IMR-90 (cell line): ENCODE measurements around the gene TELO2. TPM values are rescaled to one million over a fixed set of nuclear protein-coding genes. Genes with fewer than 3 reads are reported as not detected.

Experiments used
- ATAC-seq: fragments of 200-7000 bp; cut with Tn5 transposase; 2 replicates; pipeline ENCODE4 v1.9.1; 2020; ENCODE audit warnings: low read depth, mild to moderate bottlenecking, moderate library complexity
- BruUV-seq: library from RNA; stranded (reverse); fragments of 400-500 nt; replicated peaks from 2 replicates; lab custom pipeline; 2021; lab: Mats Ljungman, UMichigan
- CTCF ChIA-PET: fragments of 300-600 bp; formaldehyde crosslinking; extraction: SDS; loops from one replicate; lab custom pipeline; 2021; ENCODE audit warnings: antibody characterized with exemption; lab: Yijun Ruan, JAX
- POLR2A ChIA-PET: fragments of 300-600 bp; sonication (Branson Sonifier 250); formaldehyde crosslinking; loops from one replicate; lab custom pipeline; 2022; ENCODE audit warnings: antibody characterized with exemption; ENCODE audit not compliant: unreplicated experiment; lab: Charles Lee
- DNase-seq: peaks from one replicate; pipeline ENCODE4 v3.0.0; 2013
- H2AFZ ChIP-seq: replicated peaks from 2 replicates; pipeline ENCODE3; 2013; ENCODE audit warnings: low read length, mild to moderate bottlenecking; ENCODE audit not compliant: poor library complexity
- H2AK5ac ChIP-seq: 2 replicates; pipeline ENCODE4 v1.6.1; 2013; ENCODE audit warnings: low read depth, low read length, inconsistent platforms
- H2AK9ac ChIP-seq: replicated peaks from 2 replicates; pipeline ENCODE3; 2013; ENCODE audit warnings: mild to moderate bottlenecking, low read depth, low read length, moderate library complexity; ENCODE audit not compliant: poor library complexity
- H2BK120ac ChIP-seq: 2 replicates; pipeline ENCODE4 v1.6.1; 2013; ENCODE audit warnings: low read depth, low read length, inconsistent platforms
- H2BK15ac ChIP-seq: 3 replicates; pipeline ENCODE4 v1.6.1; 2013; ENCODE audit warnings: low read depth, low read length, inconsistent platforms
- H2BK20ac ChIP-seq: 2 replicates; pipeline ENCODE4 v1.6.1; 2013; ENCODE audit warnings: low read depth, mild to moderate bottlenecking, inconsistent platforms, low read length, moderate library complexity
- H2BK5ac ChIP-seq: 2 replicates; pipeline ENCODE4 v1.6.1; 2013; ENCODE audit warnings: mild to moderate bottlenecking, low read depth, low read length, inconsistent platforms; ENCODE audit not compliant: poor library complexity, severe bottlenecking
- H3K14ac ChIP-seq: replicated peaks from 2 replicates; pipeline ENCODE4 v1.6.1; 2013; ENCODE audit warnings: low read depth, low read length, inconsistent platforms
- H3K18ac ChIP-seq: 2 replicates; pipeline ENCODE4 v1.6.1; 2013; ENCODE audit warnings: low read depth, low read length, control low read depth
- H3K23ac ChIP-seq: 2 replicates; pipeline ENCODE4 v1.6.1; 2013; ENCODE audit warnings: low read depth, low read length, inconsistent platforms
- H3K27ac ChIP-seq: 2 replicates; pipeline ENCODE4 v1.5.1; 2013; ENCODE audit warnings: mild to moderate bottlenecking, control low read depth, low read length; ENCODE audit not compliant: insufficient read depth
- H3K27me3 ChIP-seq: 2 replicates; pipeline ENCODE4 v1.6.1; 2013; ENCODE audit warnings: low read length; ENCODE audit not compliant: control insufficient read depth, insufficient read depth
- H3K36me3 ChIP-seq: 2 replicates; pipeline ENCODE4 v1.6.1; 2013; ENCODE audit warnings: low read length, mixed read lengths; ENCODE audit not compliant: control insufficient read depth, insufficient read depth
- H3K4ac ChIP-seq: 2 replicates; pipeline ENCODE4 v1.6.1; 2013; ENCODE audit warnings: low read depth, low read length, inconsistent platforms
- H3K4me1 ChIP-seq: 2 replicates; pipeline ENCODE4 v1.6.1; 2013; ENCODE audit warnings: low read length, mixed read lengths; ENCODE audit not compliant: control insufficient read depth, insufficient read depth
- H3K4me2 ChIP-seq: 2 replicates; pipeline ENCODE4 v1.6.1; 2013; ENCODE audit warnings: low read depth, mild to moderate bottlenecking, control low read depth, low read length, moderate library complexity
- H3K4me3 ChIP-seq: 2 replicates; pipeline ENCODE4 v1.5.1; 2013; ENCODE audit warnings: low read depth, mild to moderate bottlenecking, control low read depth, low read length, moderate library complexity; ENCODE audit not compliant: insufficient read depth
- H3K56ac ChIP-seq: 2 replicates; pipeline ENCODE4 v1.6.1; 2013; ENCODE audit warnings: low read length, inconsistent platforms; ENCODE audit not compliant: insufficient read depth; ENCODE audit errors: extremely low read depth
- H3K79me1 ChIP-seq, 2 experiments: 2 replicates each; pipeline ENCODE4 v1.6.1; 2013; ENCODE audit warnings: low read length in 2 of 2, inconsistent platforms in 1 of 2, low read depth in 1 of 2
- H3K9ac ChIP-seq: 2 replicates; pipeline ENCODE4 v1.6.1; 2013; ENCODE audit warnings: low read depth, low read length, control low read depth
- H3K9me1 ChIP-seq: 2 replicates; pipeline ENCODE4 v1.6.1; 2013; ENCODE audit warnings: low read length, inconsistent platforms; ENCODE audit not compliant: insufficient read depth
- H3K9me3 ChIP-seq: 2 replicates; pipeline ENCODE4 v1.6.1; 2013; ENCODE audit warnings: low read length; ENCODE audit not compliant: control insufficient read depth, insufficient read depth
- H4K20me1 ChIP-seq: 2 replicates; pipeline ENCODE4 v1.6.1; 2013; ENCODE audit warnings: low read length, inconsistent platforms; ENCODE audit not compliant: insufficient read depth
- H4K5ac ChIP-seq: 2 replicates; pipeline ENCODE4 v1.6.1; 2013; ENCODE audit warnings: mild to moderate bottlenecking, low read depth, low read length, control low read depth
- H4K8ac ChIP-seq, 2 experiments: 2 replicates each; pipeline ENCODE4 v1.6.1; 2013; ENCODE audit warnings: low read depth in 2 of 2, low read length in 2 of 2, control low read depth in 1 of 2, inconsistent platforms in 1 of 2
- H4K91ac ChIP-seq: 2 replicates; pipeline ENCODE4 v1.6.1; 2013; ENCODE audit warnings: low read depth, low read length, inconsistent platforms; ENCODE audit not compliant: insufficient read depth
- BHLHE40 ChIP-seq: fragments of 150-350 bp; IDR thresholded peaks from 2 replicates; pipeline ENCODE4 v1.6.1; 2016; ENCODE audit warnings: mild to moderate bottlenecking, low read depth, low read length
- CEBPB ChIP-seq: IDR thresholded peaks from 2 replicates; pipeline ENCODE4 v1.6.1; 2012; ENCODE audit warnings: low read depth, low read length, improper control_type of control experiment
- CHD1 ChIP-seq: IDR thresholded peaks from 2 replicates; pipeline ENCODE4 v1.6.1; 2012; ENCODE audit warnings: low read depth, low read length, improper control_type of control experiment
- FOS ChIP-seq: fragments of 150-350 bp; IDR thresholded peaks from 2 replicates; pipeline ENCODE4 v1.6.1; 2016; ENCODE audit warnings: low read depth, low read length
- MAFK ChIP-seq: IDR thresholded peaks from 2 replicates; pipeline ENCODE4 v1.6.1; 2012; ENCODE audit warnings: low read depth, low read length, improper control_type of control experiment
- MAZ ChIP-seq: IDR thresholded peaks from 2 replicates; pipeline ENCODE4 v1.6.1; 2012; ENCODE audit warnings: low read depth, mild to moderate bottlenecking, low read length, improper control_type of control experiment, moderate library complexity, borderline replicate concordance
- MXI1 ChIP-seq: IDR thresholded peaks from 2 replicates; pipeline ENCODE4 v1.6.1; 2012; ENCODE audit warnings: low read depth, mild to moderate bottlenecking, low read length, moderate library complexity, borderline replicate concordance
- NFE2L2 ChIP-seq: fragments of 150-350 bp; IDR thresholded peaks from 2 replicates; pipeline ENCODE4 v1.6.1; 2016; ENCODE audit warnings: low read depth, mild to moderate bottlenecking, low read length
- POLR2A ChIP-seq: IDR thresholded peaks from 2 replicates; pipeline ENCODE4 v1.6.1; 2012; ENCODE audit warnings: mild to moderate bottlenecking, low read depth, low read length
- RAD21 ChIP-seq: IDR thresholded peaks from 2 replicates; pipeline ENCODE4 v1.6.1; 2012; ENCODE audit warnings: low read length, improper control_type of control experiment
- RCOR1 ChIP-seq: IDR thresholded peaks from 2 replicates; pipeline ENCODE4 v1.6.1; 2012; ENCODE audit warnings: mild to moderate bottlenecking, low read length, improper control_type of control experiment; ENCODE audit not compliant: insufficient replicate concordance
- RFX5 ChIP-seq: IDR thresholded peaks from 2 replicates; pipeline ENCODE4 v1.8.0; 2012; ENCODE audit warnings: low read depth, mild to moderate bottlenecking, low read length, moderate library complexity
- SMC3 ChIP-seq: fragments of 150-350 bp; IDR thresholded peaks from 2 replicates; pipeline ENCODE4 v1.6.1; 2016; ENCODE audit warnings: low read depth, mild to moderate bottlenecking, antibody characterized with exemption, low read length, moderate library complexity
- USF2 ChIP-seq: fragments of 150-350 bp; IDR thresholded peaks from 2 replicates; pipeline ENCODE4 v1.6.1; 2017; ENCODE audit warnings: mild to moderate bottlenecking, antibody characterized with exemption, low read length, low read depth
- WGBS, 2 experiments: methylation state at CpG; one replicate each; pipeline versions ENCODE4 v1.1.5 to v1.1.7; 2013; ENCODE audit warnings: missing lambda C conversion rate in 2 of 2; ENCODE audit not compliant: insufficient read length in 1 of 2; ENCODE audit errors: extremely low coverage in 2 of 2; 5-methylcytosine and 5-hydroxymethylcytosine counted together
- dilution Hi-C: fragments of 300-500 bp; cut with HindIII; formaldehyde crosslinking; loops from one replicate; pipeline ENCODE4 v1.14.3; 2018; ENCODE audit warnings: low sequenced_read_pairs; ENCODE audit not compliant: unreplicated experiment
- in situ Hi-C: fragments of 300-500 bp; cut with MboI; formaldehyde crosslinking; loops from 3 replicates; pipeline ENCODE4 v1.14.3; 2019; ENCODE audit warnings: low sequenced_read_pairs, inconsistent platforms, mixed read lengths
- intact Hi-C: fragments of 100-400 bp; cut with micrococcal nuclease; formaldehyde crosslinking; loops from 2 replicates; pipeline ENCODE4 v1.10.0; 2022
- polyA plus RNA-seq, 3 experiments: library from polyadenylated mRNA; depleted of rRNA; stranded (reverse); fragments of >200 nt; gene quantifications; 2 replicates each; pipeline ENCODE4 v1.2.3, GENCODE V29; 2012; ENCODE audit warnings: low replicate concordance in 1 of 3
- total RNA-seq: library from RNA; depleted of rRNA; stranded (reverse); fragments of >200 nt; gene quantifications from 2 replicates; pipeline ENCODE4 v1.2.3, GENCODE V29; 2012
- TF ChIP-seq, protein P1 (sequence below): conservative IDR thresholded peaks from 2 replicates; pipeline ENCODE4 v1.5.1; 2012; ENCODE audit warnings: mild to moderate bottlenecking, low read depth, low read length, improper control_type of control experiment
- TF ChIP-seq, protein P2 (sequence below): fragments of 150-350 bp; IDR thresholded peaks from 2 replicates; pipeline ENCODE4 v1.6.1; 2016; ENCODE audit warnings: low read depth, mild to moderate bottlenecking, low read length, moderate library complexity, borderline replicate concordance

Gene TELO2
- total and polyA plus RNA-seq, 2 of the 4 experiments (the other 2 are of a cell fraction) = 6.6 to 26.6 TPM

GRCh38 chr16:1551166-1551565, 58.0 kb downstream of the TELO2 start:
- Histone ChIP-seq H3K27me3 (no peaks in the 10 kb centered on the region), H3K79me1 (peaks cover 6 to 23% of the 10 kb centered on the region in 2 experiments; a peak in 3 of 4 replicates), H4K8ac (no peak overlapping the region), H3K4ac (no peak overlapping the region), H3K18ac (no peak overlapping the region), H3K56ac (no peak overlapping the region), H2AK5ac (no peak overlapping the region), H3K14ac (no peak overlapping the region), H4K5ac (no peak overlapping the region), H2AK9ac (no peak overlapping the region), H3K23ac (no peak overlapping the region), H2BK5ac (no peak overlapping the region), H2BK15ac (no peak overlapping the region), H3K9ac (no peak overlapping the region), H3K9me1 (no peaks in the 10 kb centered on the region), H2BK120ac (no peak overlapping the region), H3K27ac (no peak overlapping the region), H3K4me1 (no peaks in the 10 kb centered on the region), H3K4me2 (no peak overlapping the region), H3K4me3 (no peak overlapping the region), H2AFZ (no peak overlapping the region), H3K36me3 (peaks cover 24% of the 10 kb centered on the region), H2BK20ac (no peak overlapping the region), H4K91ac (no peak overlapping the region), H4K20me1 (no peaks in the 10 kb centered on the region), H3K9me3 (no peaks in the 10 kb centered on the region)
- in situ Hi-C loops (no loop called here), dilution Hi-C loops (no loop called here), intact Hi-C loops (no loop called here)
- TF ChIP-seq RFX5 (no peak), RCOR1 (no peak), FOS (no peak), USF2 (no peak), MAZ (no peak), NFE2L2 (no peak), CEBPB (no peak), MXI1 (no peak), MAFK (no peak), SMC3 (no peak), BHLHE40 (no peak), CHD1 (no peak), POLR2A (no peak), RAD21 (no peak)
- TF ChIP-seq, protein P1, sequence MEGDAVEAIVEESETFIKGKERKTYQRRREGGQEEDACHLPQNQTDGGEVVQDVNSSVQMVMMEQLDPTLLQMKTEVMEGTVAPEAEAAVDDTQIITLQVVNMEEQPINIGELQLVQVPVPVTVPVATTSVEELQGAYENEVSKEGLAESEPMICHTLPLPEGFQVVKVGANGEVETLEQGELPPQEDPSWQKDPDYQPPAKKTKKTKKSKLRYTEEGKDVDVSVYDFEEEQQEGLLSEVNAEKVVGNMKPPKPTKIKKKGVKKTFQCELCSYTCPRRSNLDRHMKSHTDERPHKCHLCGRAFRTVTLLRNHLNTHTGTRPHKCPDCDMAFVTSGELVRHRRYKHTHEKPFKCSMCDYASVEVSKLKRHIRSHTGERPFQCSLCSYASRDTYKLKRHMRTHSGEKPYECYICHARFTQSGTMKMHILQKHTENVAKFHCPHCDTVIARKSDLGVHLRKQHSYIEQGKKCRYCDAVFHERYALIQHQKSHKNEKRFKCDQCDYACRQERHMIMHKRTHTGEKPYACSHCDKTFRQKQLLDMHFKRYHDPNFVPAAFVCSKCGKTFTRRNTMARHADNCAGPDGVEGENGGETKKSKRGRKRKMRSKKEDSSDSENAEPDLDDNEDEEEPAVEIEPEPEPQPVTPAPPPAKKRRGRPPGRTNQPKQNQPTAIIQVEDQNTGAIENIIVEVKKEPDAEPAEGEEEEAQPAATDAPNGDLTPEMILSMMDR = no peak
- TF ChIP-seq, protein P2, sequence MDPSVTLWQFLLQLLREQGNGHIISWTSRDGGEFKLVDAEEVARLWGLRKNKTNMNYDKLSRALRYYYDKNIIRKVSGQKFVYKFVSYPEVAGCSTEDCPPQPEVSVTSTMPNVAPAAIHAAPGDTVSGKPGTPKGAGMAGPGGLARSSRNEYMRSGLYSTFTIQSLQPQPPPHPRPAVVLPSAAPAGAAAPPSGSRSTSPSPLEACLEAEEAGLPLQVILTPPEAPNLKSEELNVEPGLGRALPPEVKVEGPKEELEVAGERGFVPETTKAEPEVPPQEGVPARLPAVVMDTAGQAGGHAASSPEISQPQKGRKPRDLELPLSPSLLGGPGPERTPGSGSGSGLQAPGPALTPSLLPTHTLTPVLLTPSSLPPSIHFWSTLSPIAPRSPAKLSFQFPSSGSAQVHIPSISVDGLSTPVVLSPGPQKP = no peak
- 92% methylated on average over 2 of the region's 12 CpGs; no CpG with 5 or more reads in 1 of the 2 experiments for WGBS, 2 experiments
- ATAC-seq (no peak), DNase-seq (no peak)
- no TSS peak for BruUV-seq
- ChIA-PET POLR2A (no interaction called here), CTCF (no interaction called here)
